Rectal smooth muscle tissue (tissue), 1 donor: ENCODE results near the gene PXDN.
"Not testable (repeated sequence)": the region's sequence is repeated elsewhere in the genome, so short reads cannot be mapped to it uniquely, and the experiment has no call there.

Experiments used
- H3K27ac ChIP-seq: one replicate; pipeline ENCODE4 v1.7.0; 2013; ENCODE audit warnings: low read depth, low read length, inconsistent platforms
- H3K27me3 ChIP-seq: one replicate; pipeline ENCODE4 v1.7.0; 2013; ENCODE audit warnings: low read length; ENCODE audit not compliant: control insufficient read depth, insufficient read depth
- H3K36me3 ChIP-seq: one replicate; pipeline ENCODE4 v1.7.0; 2013; ENCODE audit warnings: low read length; ENCODE audit not compliant: control insufficient read depth, insufficient read depth
- H3K4me1 ChIP-seq: one replicate; pipeline ENCODE4 v1.7.0; 2013; ENCODE audit warnings: low read length; ENCODE audit not compliant: control insufficient read depth, insufficient read depth
- H3K4me3 ChIP-seq: one replicate; pipeline ENCODE4 v1.7.0; 2013; ENCODE audit warnings: low read length
- H3K9ac ChIP-seq: one replicate; pipeline ENCODE4 v1.7.0; 2013; ENCODE audit warnings: low read length

The PXDN gene

DNA sequence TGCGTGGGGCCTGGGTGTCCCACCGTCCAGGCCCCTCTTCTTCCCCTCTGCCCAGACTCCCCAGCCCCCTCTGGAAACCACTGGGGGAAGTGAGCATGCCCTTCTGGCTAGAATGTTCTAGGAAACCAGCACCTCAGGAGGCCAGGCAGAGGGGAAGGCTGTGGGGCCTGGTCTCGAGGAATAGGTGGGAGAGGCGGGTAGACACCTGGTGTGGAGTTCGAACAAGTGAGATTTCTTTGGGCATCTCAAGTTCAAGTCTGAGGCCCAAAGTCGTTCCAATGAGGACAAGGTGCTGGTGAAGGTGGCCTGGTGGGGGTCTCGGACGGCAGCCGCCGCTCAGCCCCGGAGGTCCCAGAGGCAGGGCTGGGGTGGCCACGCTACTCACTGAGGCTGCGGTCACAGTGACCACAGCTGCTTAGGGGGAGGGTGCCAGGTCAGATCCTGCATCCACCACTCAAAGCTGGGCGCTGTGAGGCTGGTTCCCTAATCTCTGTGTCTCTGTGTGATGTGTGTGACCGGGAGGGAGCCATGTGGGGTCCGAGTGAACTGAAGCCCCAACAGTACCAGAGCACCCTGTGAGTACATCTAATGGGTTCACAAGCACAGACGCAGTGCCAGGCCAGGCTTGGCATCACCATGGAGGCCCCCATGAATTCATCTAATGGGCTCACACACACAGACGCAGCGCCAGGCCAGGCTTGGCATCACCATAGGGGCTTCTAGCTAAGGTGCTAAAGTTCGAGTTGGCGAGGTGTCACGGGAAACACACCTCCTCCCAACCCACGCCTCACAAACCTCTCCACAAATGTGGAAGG, 26.5 kb upstream of the PXDN start:
- no peak overlapping the region for H3K9ac ChIP-seq
- no peaks in the 10 kb centered on the region for H3K36me3 ChIP-seq
- H3K4me3 ChIP-seq = no peak overlapping the region
- H3K27me3 ChIP-seq = no peaks in the 10 kb centered on the region
- H3K4me1 ChIP-seq = no peaks in the 10 kb centered on the region
- no peak overlapping the region for H3K27ac ChIP-seq

DNA sequence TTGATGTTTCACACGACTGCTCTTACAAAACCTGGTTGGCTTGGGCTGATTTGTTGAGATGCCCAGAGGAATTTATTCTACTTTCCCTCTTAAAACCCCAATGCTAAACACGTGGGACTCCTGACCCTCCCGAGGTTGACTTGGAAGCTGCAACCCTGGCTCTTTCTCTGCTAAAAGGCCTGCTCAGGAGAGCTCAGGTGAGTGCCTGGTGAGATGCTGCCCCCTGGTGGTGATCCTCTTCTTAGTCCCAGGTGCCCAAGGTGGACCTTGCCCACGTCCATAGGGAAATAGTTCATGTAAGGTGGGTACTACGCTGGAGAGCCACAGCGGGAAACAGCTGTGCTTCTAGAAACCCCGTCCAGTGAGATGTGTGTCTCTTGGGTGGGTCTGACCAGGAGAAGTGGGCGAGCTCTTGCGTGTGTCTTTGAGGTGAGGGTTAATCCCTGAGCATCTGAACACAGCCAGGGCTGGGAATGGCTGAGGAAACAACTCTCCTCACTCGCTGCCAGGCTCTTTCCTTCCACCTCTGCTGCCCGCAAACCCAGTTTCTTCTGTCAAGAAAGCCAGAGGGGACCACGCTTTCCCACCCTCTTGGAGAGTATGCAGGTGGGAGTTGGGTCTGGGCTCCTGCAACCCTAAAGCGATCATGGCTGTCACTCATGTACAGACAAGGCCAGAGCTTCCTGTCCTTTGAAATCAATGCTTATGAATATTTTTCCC, 25.5 kb upstream of the PXDN start:
- Histone ChIP-seq H3K27me3 (no peaks in the 10 kb centered on the region), H3K27ac (no peak overlapping the region), H3K4me3 (no peak overlapping the region), H3K4me1 (no peaks in the 10 kb centered on the region), H3K9ac (no peak overlapping the region), H3K36me3 (no peaks in the 10 kb centered on the region)

DNA sequence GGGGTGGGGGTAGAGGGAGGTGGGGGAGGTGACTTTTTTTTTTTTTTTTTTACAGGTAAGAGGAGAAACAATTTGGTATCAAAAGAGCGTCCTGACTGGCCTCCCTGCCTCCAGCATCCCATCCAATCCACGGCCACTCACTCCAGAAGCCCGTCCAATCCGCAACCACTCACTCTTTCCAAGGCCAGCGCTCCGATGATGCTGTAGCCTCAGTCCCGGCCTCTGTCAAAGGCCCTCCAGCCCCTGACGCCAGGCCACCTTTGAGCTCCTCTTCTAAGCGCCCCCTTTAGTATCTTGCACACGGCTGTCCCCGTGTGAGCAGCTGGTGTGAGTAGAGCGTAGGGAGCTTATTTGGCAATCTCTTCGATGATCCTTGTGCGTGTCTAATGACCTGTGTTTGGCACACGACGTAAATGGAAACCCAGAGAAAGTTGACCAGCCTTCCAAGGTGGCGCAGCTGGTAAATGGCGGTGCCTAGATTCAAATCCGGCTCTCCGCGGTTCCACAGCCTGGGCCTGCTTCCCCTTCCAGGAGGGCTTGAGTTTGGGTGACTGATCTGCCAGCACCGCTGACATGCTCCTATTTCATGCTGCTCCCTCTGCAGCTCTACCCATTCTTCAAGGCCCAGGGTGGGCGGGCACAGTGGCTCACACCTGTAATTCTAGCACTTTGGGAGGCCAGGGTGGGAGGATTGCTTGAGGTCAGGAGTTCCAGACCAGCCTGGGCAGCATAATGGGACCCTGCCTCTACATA, 23.8 kb upstream of the PXDN start:
- no peak overlapping the region for H3K9ac ChIP-seq

DNA sequence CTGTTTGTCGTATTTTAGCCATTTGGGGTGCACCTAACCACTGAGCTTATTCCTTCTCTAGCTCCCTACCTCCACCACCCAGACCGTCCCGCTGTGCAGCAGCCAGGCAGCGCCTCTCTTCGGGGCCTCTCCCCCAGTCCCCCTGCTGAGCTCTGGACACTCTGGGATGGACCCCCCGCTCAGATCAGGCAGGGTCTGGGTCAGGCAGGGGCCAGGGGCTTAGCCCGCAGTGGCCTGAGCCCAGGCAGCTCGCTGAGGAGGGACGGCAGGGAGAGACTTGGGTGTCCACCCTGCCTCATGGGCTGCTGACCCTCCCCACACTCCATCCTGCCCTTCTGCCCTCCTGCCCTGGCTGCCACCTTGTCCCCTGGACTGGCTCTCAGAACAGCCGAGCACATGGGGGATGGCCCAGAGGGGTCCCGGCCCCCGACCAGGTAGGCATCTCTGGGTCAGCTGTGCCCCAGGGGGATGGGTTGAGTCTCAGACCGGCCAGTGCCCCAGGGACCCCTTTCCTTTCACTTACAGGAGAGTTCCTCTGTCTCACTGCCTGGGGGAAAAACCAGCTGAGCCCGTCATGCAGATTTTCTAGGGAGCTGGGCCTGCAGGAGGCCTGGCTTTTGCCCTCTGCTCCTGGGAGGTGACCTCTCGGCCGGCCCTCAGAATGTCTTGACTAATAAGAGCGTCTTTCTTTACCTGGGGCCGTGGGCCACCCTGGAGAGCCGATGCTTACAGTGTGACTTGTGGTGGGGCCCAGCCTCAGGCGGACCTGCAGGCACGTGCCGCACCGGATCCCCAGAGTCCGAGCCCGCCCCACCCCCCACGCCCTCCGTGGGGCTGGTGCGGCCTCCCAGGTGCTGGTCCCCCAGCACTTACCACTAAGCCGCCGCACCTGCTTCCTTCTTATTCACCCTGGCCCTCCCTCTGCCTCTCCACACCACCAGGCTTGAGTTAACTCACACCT, 22.8 kb upstream of the PXDN start:
- Histone ChIP-seq H3K27ac (no peak overlapping the region), H3K4me1 (no peaks in the 10 kb centered on the region), H3K36me3 (no peaks in the 10 kb centered on the region)

More for the DNA sequence above, 23.8 kb upstream of the PXDN start:
- H3K4me1 ChIP-seq = no peaks in the 10 kb centered on the region
- H3K27ac ChIP-seq = no peak overlapping the region
- H3K4me3 ChIP-seq = no peak overlapping the region
- H3K27me3 ChIP-seq = no peaks in the 10 kb centered on the region
- no peaks in the 10 kb centered on the region for H3K36me3 ChIP-seq

DNA sequence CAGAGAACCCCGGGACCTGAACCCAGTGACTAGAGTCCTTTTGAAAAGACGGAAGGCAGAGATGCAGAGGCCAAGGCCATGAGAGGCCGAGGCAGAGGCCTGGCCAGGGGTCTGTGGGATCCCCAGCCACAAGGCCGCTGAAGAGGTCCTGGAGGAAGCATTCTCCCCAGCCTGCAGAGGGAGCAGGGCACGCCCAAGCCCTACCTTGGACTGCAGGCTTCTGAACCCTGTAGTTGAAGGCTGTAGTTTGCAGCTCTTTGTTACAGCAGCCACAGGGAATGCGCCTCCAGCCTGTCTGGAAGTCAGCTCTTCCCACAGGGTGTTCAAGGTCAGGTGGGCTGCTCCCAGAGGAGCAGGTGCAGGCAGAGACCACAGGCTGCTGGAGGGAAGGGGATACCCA, 22.1 kb upstream of the PXDN start:
- Histone ChIP-seq H3K4me3 (no peak overlapping the region), H3K4me1 (no peaks in the 10 kb centered on the region), H3K27ac (no peak overlapping the region), H3K36me3 (no peaks in the 10 kb centered on the region), H3K9ac (no peak overlapping the region), H3K27me3 (no peaks in the 10 kb centered on the region)

More for the DNA sequence above, 22.8 kb upstream of the PXDN start:
- no peak overlapping the region for H3K4me3 ChIP-seq
- no peaks in the 10 kb centered on the region for H3K27me3 ChIP-seq
- no peak overlapping the region for H3K9ac ChIP-seq

DNA sequence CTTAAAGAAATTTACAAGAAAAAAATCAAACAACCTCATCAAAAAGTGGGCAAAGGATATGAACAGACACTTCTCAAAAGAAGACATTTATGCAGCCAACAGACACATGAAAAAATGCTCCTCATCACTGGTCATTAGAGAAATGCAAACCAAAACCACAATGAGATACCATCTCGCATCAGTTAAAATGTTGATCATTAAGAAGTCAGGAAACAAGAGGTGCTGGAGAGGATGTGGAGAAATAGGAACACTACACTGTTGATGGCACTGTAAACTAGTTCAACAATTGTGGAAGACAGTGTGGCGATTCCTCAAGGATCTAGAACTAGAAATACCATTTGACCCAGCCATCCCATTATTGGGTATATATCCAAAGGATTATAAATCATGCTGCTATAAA, 20.9 kb upstream of the PXDN start:
- H3K4me1 ChIP-seq, H3K9ac ChIP-seq, H3K27ac ChIP-seq, H3K4me3 ChIP-seq, H3K27me3 ChIP-seq, H3K36me3 ChIP-seq: not testable (repeated sequence)

DNA sequence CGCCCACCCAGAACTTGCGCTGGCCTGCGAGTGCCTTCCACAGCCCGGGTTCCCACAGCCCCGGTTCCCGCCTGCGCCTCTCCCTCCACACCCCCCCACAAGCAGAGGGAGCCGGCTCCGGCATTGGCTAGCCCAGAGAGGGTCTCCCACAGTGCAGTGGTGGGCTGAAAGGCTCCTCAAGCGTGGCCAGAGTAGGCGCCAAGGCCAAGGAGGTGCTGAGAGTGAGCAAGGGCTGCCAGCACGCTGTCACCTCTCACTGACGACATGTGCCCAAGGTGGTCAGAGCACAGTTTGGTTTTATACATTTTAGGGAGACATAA, 15.3 kb upstream of the PXDN start:
- Histone ChIP-seq H3K4me3 (no peak overlapping the region), H3K36me3 (no peaks in the 10 kb centered on the region), H3K27ac (no peak overlapping the region), H3K4me1 (peaks cover 2% of the 10 kb centered on the region), H3K9ac (no peak overlapping the region), H3K27me3 (no peaks in the 10 kb centered on the region)

DNA sequence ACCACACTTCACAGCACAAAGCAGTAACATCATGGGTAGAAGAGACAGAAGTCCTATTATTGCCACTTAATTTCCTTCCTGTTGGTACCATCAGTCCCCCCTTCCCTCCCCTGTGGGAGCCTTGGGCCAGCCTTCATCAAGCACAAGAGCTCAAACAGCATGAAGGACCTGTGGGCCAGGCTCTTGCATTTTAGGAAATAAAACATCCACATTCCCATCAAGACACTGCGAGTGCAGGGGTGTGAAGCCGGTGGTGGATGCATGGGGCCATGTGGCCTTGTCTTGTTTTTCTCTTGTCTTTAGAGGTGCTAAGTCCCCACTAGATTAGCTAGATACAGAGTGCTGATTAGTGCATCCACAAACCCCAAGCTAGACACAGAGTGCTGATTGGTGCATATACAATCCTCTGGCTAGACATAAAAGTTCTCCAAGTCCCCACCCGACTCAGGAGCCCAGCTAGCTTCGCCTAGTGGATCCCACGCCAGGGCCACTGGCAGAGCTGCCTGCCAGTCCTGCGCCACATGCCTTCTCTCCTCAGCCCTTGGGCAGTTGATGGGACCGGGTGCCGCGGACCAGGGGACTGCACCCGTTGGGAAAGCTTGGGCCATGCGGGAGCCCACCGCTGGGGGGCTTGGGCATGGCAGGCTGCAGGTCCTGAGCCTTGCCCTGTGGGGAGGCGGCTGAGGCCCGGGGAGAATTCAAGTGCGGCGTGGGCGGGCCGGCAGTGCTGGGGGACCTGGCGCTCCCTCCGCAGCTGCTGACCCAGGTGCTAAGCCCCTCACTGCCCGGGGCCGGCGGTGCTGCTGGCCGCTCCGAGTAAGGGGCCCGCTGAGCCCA, 14.7 kb upstream of the PXDN start:
- H3K27ac ChIP-seq = no peak overlapping the region
- no peak overlapping the region for H3K9ac ChIP-seq
- peaks cover 2% of the 10 kb centered on the region for H3K4me1 ChIP-seq
- no peak overlapping the region for H3K4me3 ChIP-seq
- H3K27me3 ChIP-seq = no peaks in the 10 kb centered on the region
- no peaks in the 10 kb centered on the region for H3K36me3 ChIP-seq

DNA sequence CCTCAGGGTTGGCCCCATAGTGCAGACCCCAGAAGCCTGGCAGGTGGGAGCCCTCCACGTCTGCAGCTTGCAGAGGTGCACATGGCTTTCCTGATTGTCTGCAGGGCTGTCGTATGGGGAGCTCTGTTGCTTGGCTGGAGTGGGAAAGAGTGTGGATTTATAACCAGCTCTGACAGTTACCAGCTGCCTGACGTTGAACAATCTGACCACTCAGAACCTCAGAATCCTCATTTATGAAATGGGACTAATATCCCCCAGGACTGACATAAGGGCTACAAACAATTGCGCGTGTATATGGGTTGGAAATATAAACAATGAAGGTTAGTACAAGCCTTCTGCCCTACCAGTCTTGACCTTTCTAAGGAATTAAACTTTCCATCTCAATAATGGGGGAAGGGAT, 13.9 kb upstream of the PXDN start:
- Histone ChIP-seq H3K4me1 (peaks cover 2% of the 10 kb centered on the region), H3K36me3 (no peaks in the 10 kb centered on the region), H3K27me3 (no peaks in the 10 kb centered on the region), H3K27ac (no peak overlapping the region), H3K4me3 (no peak overlapping the region), H3K9ac (no peak overlapping the region)

DNA sequence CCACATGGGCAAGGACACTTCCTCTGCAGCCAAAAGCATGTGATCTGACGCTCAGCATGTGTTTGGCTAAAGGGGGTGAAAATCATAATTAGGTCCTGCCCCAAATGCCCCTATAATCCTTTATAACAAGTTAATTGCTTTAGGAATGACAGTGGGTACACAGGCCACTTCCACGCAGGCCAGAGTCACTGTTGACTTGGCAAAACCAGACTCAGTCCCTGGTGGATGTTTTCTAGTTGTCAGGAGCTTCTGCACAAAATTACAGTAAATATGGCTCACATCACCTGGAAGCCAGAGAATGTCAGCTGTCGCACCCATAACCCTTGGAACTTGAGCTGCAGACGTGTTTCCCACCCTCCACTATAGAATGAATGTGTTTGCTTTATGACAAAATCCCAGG, 13.3 kb upstream of the PXDN start:
- no peaks in the 10 kb centered on the region for H3K36me3 ChIP-seq
- no peak overlapping the region for H3K27ac ChIP-seq
- H3K27me3 ChIP-seq = no peaks in the 10 kb centered on the region
- peaks cover 2% of the 10 kb centered on the region for H3K4me1 ChIP-seq
- no peak overlapping the region for H3K9ac ChIP-seq
- H3K4me3 ChIP-seq = no peak overlapping the region

DNA sequence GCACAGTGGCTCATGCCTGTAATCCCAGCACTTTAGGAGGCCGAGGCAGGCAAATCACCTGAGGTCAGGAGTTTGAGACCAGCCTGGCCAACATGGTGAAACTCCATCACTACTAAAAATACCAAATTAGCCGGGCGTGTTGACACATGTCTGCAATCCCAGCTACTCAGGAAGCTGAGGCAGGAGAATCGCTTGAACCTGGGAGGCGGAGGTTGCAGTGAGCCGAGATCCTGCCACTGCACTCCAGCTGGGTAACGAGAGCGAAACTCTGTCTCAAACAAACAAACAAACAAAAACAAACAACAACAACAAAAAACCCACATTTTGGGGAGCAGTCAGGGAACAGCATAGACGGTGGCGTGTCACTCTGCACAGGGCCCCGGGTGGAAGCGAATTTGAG, 12.8 kb upstream of the PXDN start:
- not testable (repeated sequence) for H3K27ac ChIP-seq, H3K9ac ChIP-seq, H3K27me3 ChIP-seq, H3K36me3 ChIP-seq, H3K4me3 ChIP-seq, H3K4me1 ChIP-seq
